AG09319 (cell line): ENCODE results near the gene MDN1.
"Not testable (repeated sequence)": the region's sequence is repeated elsewhere in the genome, so short reads cannot be mapped to it uniquely, and the experiment has no call there.

Experiments used
- DNase-seq: peaks from one replicate; pipeline ENCODE4 v3.0.0-alpha.2; 2010; ENCODE audit warnings: low read depth; ENCODE audit errors: extremely low read depth
- TF ChIP-seq, protein P1 (sequence below): IDR thresholded peaks from 2 replicates; pipeline ENCODE4 v1.5.1; 2011; ENCODE audit warnings: low read depth, mild to moderate bottlenecking, inconsistent platforms, low read length, moderate library complexity

MDN1 gene

GRCh38 chr6:89792881-89793280 lies 26.7 kb downstream of the MDN1 start:
- TF ChIP-seq, protein P1, sequence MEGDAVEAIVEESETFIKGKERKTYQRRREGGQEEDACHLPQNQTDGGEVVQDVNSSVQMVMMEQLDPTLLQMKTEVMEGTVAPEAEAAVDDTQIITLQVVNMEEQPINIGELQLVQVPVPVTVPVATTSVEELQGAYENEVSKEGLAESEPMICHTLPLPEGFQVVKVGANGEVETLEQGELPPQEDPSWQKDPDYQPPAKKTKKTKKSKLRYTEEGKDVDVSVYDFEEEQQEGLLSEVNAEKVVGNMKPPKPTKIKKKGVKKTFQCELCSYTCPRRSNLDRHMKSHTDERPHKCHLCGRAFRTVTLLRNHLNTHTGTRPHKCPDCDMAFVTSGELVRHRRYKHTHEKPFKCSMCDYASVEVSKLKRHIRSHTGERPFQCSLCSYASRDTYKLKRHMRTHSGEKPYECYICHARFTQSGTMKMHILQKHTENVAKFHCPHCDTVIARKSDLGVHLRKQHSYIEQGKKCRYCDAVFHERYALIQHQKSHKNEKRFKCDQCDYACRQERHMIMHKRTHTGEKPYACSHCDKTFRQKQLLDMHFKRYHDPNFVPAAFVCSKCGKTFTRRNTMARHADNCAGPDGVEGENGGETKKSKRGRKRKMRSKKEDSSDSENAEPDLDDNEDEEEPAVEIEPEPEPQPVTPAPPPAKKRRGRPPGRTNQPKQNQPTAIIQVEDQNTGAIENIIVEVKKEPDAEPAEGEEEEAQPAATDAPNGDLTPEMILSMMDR: peak; percentile 35
- no peak for DNase-seq

DNA sequence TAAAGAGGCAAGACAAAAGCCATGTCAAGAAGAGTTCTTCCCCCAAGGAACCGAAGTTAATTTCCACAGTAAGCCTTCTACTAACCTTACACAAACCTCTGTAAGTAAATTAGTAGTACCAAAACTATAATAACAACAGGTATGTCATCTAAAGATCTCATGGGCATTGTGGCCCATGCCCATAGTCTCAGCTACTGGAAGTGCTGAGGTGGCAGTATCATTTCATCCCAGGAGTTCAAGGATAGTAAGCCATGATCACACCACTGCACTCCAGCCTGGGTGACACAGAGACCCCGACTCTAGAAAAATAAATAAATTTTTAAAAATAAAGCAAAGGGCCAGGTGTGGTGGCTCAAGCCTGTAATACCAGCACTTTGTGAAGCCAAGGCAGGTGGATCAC lies 29.2 kb downstream of the MDN1 start:
- no peak for DNase-seq
- TF ChIP-seq, protein P1: no peak

DNA sequence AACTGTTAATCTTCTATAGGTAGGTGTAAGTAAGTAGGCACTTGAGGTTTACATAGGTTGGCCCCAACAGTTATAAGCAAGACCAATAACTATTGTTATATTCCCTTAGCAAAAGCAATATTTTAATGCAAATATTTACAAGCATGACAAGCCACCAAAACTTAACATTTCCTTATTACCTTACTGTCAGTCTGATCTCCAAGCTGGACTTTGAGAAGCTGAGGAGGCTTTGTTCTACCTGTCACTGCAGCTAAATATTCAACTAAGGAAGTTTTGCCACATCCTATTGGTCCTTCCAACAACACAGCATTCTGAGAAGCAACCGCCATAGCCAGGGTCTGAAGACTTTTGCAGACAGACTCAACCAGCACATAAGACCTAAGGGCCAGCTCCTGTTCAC lies 29.6 kb downstream of the MDN1 start:
- DNase-seq: no peak
- TF ChIP-seq, protein P1: no peak

DNA sequence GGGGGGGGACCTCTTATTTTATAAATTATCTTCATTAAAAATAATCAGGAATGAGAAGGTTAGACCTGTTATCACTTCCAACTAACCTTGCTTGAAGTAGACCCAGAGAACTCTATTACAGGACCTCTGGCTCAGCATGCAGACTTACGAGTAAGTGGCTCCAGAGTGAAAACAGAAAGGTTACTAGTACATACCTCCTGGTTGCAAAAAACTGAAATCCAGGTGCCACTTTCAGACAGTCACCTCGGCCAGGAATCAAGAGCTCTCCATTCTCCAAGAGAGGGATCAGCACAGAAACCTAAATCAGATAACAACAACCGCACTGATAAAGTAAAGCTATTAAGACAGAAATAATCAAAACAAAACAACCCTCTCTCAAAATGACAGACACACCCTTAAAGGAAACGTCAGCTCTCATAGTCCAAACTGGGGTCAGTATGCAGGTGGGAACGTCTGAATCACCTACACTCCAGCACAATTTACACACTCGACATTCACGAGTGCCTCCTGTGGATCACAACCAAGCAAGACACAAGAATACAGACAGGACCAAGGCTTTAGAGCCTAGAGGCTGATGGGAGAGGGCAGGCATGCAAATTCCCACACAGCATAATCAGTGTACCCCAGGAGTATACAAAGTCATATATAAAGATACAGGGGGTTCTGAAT lies 31.8 kb downstream of the MDN1 start:
- no peak for DNase-seq
- TF ChIP-seq, protein P1: no peak

GRCh38 chr6:89786970-89787369 lies 32.6 kb downstream of the MDN1 start:
- TF ChIP-seq, protein P1: no peak
- no peak for DNase-seq

GRCh38 chr6:89784838-89785237 lies 34.8 kb downstream of the MDN1 start:
- TF ChIP-seq, protein P1: no peak
- DNase-seq: no peak

DNA sequence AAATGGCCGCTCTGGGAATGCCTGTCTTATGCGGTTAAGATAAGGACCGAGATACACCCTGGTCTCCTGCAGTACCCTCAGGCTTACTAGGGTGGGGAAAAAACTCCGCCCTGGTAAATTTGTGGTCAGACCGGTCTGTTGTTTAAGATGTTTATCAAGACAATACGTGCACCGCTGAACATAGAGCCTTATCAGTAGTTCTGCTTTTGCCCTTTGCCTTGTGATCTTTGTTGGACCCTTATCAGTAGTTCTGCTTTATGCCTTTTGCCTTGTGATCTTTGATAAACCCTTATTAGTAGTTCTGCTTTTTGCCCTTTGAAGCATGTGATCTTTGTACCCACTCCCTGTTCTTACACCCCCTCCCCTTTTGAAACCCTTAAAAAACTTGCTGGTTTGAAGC lies 36.3 kb downstream of the MDN1 start:
- not testable (repeated sequence) for DNase-seq

GRCh38 chr6:89782222-89782621 lies 37.4 kb downstream of the MDN1 start:
- TF ChIP-seq, protein P1: no peak
- no peak for DNase-seq
